Hair follicle dermal papilla cell (primary cell): ENCODE data around the gene RAPGEF2. TPM values are rescaled to one million over a fixed set of nuclear protein-coding genes. Genes with fewer than 3 reads are reported as not detected.

Experiments used
- small RNA-seq: library from RNA; depleted of rRNA; stranded (forward); fragments of <200 nt; gene quantifications from one replicate; pipeline ENCODE3, GENCODE V24; 2012
- total RNA-seq: library from RNA; depleted of rRNA; stranded (reverse); fragments of >200 nt; gene quantifications from 2 replicates; pipeline ENCODE4 v1.2.3, GENCODE V29; 2012

The RAPGEF2 gene
- 63.4 and 63.9 TPM in 2 replicates for total RNA-seq

DNA sequence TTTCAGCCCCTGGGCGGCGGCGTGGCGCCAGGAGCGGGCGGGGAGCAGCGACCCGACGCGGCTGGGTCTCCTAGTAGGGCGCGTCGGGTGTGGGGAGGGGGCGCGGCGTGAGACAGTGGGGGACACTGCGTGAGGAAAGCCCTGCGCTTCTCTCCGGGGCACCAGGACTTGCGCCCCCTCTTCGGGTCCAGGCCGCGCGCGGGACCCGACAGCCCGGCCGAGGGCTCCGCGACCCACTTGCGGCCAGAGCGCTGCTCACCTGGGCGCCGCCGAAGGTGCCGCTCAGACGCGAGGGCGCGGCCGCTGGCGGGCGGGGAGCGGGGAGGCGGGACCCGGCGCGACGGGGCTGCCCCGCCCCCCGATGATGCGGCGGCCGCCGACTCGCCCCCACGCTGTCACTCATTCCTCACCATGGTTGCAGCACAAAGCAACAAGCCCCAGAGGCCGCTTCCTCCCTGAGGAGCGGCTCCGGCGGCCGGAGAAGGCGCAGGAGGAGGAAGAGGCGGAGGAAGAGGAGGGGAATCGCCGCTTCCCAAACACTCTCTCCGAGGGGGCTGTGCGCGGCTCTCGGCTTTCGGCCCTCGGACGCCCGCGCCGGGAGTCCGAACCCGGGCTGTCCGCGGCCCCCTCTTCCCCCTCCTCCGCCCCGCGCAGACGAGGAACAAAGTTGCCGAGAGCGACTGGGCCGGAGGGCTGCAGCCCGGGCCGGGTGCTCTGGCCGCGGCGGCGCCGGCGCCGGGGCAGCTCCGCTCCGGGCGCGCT, at the start of gene RAPGEF2:
TSS of gene RAPGEF2 (plus strand) at position 458 of the 762 bp plus-strand sequence. CDS start 1,084 bp downstream, outside the sequence.

Small RNA genes lying within 50 kb of the gene (small RNA-seq; reads per million reads assigned to genes)
- gene AC074344.1 (not detected), gene MIR3688-1 (not detected), gene RF00019 (not detected)
